ENCODE results near the gene TUBG1. TPM values are rescaled to one million over a fixed set of nuclear protein-coding genes. Genes with fewer than 3 reads are reported as not detected.
"Not testable (repeated sequence)": the region's sequence is repeated elsewhere in the genome, so short reads cannot be mapped to it uniquely, and the experiment has no call there.

Gene TUBG1
- total RNA-seq, 1 donor from 2014 or later: 29.2 TPM

DNA sequence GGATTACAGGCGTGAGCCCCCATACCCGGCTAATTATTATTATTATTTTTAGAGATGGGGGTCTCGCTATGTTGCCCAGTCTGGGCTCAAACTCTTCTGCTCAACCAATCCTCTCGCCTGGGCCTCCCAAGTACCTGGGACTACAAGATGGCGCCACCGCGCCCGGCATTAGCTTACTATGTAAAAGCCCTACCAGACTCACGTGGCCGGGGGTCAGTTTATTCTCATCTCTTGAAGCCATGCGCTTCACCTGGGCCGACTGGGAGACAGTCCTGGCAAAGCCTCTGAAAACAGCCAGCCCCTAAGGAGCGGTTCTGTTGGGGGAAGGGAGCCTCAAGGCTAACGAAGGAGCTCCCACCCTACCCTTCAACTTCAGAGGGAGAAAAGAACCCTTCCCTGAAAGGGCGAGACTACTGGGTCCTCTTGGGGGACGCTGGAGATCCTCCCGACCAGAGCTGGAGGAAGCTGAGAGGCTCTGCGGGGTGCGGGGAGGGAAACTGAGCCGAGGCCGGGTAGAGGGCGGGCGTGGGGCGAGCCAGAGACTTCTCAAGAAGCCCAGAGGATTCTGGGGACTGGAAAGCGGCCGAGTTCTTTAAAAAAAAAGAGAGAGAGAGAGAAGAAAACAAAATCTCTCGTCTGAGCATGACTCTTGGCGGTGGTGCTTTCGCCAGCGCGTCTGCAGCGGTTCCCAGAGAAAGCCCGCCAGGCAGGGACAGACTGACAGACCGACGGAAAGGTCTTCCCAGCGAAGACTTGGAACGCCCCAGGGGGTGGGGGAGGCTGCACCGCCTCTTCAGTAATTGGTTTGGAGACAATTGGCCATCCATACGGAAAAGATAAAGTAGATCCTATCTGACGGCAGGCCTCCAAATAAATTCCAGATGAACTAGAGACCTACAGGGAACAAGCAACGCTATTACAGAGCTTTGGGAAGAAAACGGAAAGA, 44.0 kb downstream of the TUBG1 start:
- TF ChIP-seq, protein P1, sequence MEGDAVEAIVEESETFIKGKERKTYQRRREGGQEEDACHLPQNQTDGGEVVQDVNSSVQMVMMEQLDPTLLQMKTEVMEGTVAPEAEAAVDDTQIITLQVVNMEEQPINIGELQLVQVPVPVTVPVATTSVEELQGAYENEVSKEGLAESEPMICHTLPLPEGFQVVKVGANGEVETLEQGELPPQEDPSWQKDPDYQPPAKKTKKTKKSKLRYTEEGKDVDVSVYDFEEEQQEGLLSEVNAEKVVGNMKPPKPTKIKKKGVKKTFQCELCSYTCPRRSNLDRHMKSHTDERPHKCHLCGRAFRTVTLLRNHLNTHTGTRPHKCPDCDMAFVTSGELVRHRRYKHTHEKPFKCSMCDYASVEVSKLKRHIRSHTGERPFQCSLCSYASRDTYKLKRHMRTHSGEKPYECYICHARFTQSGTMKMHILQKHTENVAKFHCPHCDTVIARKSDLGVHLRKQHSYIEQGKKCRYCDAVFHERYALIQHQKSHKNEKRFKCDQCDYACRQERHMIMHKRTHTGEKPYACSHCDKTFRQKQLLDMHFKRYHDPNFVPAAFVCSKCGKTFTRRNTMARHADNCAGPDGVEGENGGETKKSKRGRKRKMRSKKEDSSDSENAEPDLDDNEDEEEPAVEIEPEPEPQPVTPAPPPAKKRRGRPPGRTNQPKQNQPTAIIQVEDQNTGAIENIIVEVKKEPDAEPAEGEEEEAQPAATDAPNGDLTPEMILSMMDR (IDR thresholded peaks at IDR 0.05): no peak
- H3K9me3 ChIP-seq: no peaks in the 10 kb centered on the region
- DNase-seq (no peak), ATAC-seq (peak; percentile 58)
- no peaks in the 10 kb centered on the region for H3K36me3 ChIP-seq
- H3K27me3 ChIP-seq: no peaks in the 10 kb centered on the region
- H3K4me1 ChIP-seq: peaks cover 10% of the 10 kb centered on the region
- intact Hi-C loops (cut with DNase I): no loop called here
- peak overlapping the region; percentile 36 for H3K4me3 ChIP-seq
- peak overlapping the region; percentile 76 for H3K27ac ChIP-seq

DNA sequence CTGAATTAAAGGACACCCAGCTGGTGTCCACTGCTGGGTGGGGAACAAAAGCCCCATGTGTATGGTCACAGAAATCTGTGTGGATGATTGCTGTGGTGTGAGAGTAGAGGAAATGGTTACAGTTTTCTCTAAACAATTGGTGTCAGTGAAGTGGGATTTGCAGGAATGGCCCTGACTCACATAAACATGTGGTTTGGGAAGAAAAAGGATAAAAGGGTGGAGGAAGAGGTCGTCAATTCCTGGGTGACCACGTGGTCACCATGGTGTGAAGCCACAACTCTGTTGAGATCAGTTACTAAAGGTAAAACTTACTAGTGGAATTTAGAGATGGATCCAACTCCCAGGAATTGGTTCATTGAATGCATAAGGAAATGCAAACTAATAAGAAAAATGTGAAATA, 46.0 kb downstream of the TUBG1 start:
- DNase-seq: no peak
- H3K36me3 ChIP-seq: no peaks in the 10 kb centered on the region
- no peaks in the 10 kb centered on the region for H3K27me3 ChIP-seq
- H3K27ac ChIP-seq: no peak overlapping the region
- H3K4me3 ChIP-seq: no peak overlapping the region
- peaks cover 19% of the 10 kb centered on the region for H3K4me1 ChIP-seq
- intact Hi-C loops (cut with DNase I): no loop called here
- H3K9me3 ChIP-seq: no peaks in the 10 kb centered on the region
- TF ChIP-seq, protein P1 (IDR thresholded peaks at IDR 0.05): no peak
- ATAC-seq: no peak

DNA sequence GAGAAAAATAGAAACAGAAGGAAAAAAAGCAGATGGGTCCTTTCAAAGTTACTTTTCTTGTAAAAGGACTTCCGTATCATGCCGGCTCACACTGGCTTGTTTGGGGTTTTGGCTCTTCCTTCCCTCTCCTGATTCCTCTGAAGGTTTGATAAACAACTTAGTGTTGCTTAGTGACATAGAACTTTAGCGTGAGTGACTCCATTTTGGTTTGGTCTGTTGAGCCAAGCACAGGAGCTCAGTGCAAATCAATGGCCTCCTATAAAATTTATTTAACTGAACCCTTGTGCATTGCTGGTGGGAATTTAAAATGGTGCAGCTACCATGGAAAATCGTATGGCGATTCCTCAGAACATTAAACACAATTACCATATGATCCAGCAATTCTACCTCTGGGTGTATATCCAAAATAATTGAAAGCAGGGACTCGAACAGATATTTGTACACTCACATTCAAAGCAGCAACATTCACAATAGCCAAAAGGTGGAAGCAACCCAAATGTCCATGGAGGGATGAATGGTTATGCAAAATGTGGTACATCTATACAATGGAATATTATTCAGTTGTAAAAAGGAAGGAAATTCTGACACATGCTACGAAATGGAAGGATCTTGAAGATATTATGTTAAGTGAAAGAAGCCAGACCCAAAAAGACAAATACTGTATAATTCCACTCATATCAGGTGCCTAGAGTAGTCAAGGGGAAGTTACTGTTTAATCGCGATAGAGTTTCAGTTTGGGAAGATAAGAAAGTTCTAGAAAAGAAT, 48.5 kb downstream of the TUBG1 start:
- DNase-seq (no peak), ATAC-seq (no peak)
- Histone ChIP-seq H3K9me3 (no peaks in the 10 kb centered on the region), H3K36me3 (peaks cover 8% of the 10 kb centered on the region), H3K4me1 (peaks cover 20% of the 10 kb centered on the region), H3K27me3 (no peaks in the 10 kb centered on the region), H3K27ac (no peak overlapping the region), H3K4me3 (no peak overlapping the region)
- TF ChIP-seq, protein P1 (IDR thresholded peaks at IDR 0.05): no peak
- intact Hi-C loops (cut with DNase I): no loop called here

DNA sequence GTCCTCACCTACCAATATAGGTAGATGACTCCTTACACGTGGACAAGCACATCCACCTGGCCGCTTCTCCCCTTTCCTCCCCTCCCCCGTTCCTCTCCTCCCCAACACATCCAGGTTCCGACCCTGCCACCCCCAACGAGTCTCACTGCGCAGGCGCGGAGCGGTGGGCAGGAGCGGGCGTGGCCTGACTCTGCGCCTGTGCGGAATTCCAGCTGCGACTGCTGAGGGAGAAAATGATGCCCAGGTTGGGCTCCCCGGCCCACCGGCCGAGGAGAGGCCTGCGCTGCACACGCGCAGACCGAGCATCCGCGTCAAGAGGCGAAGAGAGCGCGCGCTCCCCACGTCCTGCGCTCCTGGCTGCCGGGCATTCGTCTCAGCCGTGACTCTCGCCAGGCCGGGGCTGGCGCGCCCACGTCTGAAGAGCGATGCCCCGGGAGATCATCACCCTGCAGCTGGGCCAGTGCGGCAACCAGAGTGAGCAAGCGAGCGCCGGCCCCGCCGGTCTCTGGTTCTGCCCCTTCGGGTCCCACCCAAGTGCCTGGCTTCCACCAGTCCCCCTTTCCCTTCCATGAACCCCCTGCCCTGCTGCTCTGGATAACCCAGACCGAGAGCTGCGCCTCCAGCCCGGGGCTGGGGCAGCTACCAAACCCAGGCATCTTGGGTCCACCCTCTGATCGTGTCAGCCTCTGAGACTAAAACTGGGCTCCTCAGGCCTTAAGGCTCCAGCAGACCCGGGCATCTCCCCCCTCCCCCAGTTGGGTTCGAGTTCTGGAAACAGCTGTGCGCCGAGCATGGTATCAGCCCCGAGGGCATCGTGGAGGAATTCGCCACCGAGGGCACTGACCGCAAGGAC, 49.8 kb downstream of the TUBG1 start, which contains the start of gene TUBG2:
TSS of gene TUBG2 (plus strand) at position 206 of the 853 bp plus-strand sequence. CDS start at position 426, 220 bp downstream.
- Histone ChIP-seq H3K9me3 (no peaks in the 10 kb centered on the region), H3K4me3 (peak within 1 kb of the TSS; percentile 90), H3K27me3 (no peaks in the 10 kb centered on the region), H3K36me3 (peaks cover 13% of the 10 kb centered on the region), H3K4me1 (peaks cover 10% of the 10 kb centered on the region), H3K27ac (peak within 1 kb of the TSS; percentile 79)
- TF ChIP-seq, protein P1 (IDR thresholded peaks at IDR 0.05): no peak
- peak; percentile 96 for ATAC-seq
- peak; percentile 94 for DNase-seq
- intact Hi-C loops (cut with DNase I): no loop called here

DNA sequence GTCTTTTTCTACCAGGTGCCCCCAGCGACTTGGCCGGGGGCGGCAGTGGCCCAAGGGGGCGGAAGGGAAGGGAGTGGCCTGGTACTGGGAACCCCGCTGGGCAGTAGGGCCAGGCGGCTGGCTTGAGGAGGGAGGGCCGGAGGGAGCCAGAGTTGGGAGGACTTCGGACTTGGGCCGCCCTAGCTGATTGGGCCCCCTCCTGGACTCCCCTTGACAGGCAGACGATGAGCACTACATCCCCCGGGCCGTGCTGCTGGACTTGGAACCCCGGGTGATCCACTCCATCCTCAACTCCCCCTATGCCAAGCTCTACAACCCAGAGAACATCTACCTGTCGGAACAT, 50.4 kb downstream of the TUBG1 start:
- DNase-seq; intact Hi-C loops (cut with DNase I); H3K27ac ChIP-seq; H3K27me3 ChIP-seq; H3K9me3 ChIP-seq: not testable (repeated sequence)
- Histone ChIP-seq H3K4me3 (peak overlapping the region; percentile 90), H3K4me1 (peaks cover 10% of the 10 kb centered on the region), H3K36me3 (peaks cover 16% of the 10 kb centered on the region)
- peak; percentile 18 for ATAC-seq
